ENCODE data around the gene ZNF879.

Gene ZNF879

DNA sequence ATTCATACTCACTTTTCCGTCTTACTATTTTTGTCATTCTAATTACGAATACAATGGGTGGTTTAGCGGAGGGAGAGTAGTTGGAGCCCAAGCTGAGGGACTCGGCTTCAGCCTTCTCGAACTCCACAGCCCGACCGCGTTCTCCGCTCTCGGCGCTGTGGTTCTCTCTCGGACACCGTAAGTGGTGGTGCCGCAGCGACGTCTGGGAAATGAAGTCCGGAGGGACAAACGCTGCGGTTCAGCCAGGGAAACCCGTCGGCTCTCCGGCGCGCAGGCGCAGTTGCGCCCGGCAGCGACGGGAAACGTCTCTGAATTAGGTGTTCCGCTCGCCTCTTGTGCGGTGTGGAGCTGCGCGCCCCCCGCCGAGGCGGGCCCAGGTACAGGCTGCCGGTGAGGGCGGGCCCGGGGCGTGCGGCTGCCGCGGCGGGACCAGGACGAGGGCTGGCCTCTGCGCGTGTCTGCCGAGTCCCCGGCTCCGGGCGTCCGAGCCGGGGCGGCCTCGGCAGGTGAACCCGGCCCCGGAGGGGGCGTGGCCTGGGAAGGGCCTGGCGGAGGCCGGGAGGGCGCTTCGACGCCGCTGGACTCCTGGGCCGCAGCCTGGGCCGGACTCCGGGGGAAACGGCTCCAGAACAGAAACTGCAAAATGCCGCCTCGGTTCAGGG lies at the start of gene ZNF879:
Gene ZNF879 (plus strand): TSS at position 277 of the 662 bp plus-strand sequence. CDS start 1,201 bp downstream, outside the sequence.
- Mint-ChIP-seq H3K4me3 (peak within 1 kb of the TSS; percentile 88), H3K36me3 (ENCODE audit: low read depth) (peaks cover 49% of the 10 kb centered on the region), H3K27me3 (peaks cover 2% of the 10 kb centered on the region), H3K4me1 (peaks cover 11% of the 10 kb centered on the region), H3K27ac (peak within 1 kb of the TSS; percentile 88), H3K9me3 (peaks cover 32% of the 10 kb centered on the region)
- ATAC-seq (peak; percentile 92), DNase-seq (peak; percentile 91)

DNA sequence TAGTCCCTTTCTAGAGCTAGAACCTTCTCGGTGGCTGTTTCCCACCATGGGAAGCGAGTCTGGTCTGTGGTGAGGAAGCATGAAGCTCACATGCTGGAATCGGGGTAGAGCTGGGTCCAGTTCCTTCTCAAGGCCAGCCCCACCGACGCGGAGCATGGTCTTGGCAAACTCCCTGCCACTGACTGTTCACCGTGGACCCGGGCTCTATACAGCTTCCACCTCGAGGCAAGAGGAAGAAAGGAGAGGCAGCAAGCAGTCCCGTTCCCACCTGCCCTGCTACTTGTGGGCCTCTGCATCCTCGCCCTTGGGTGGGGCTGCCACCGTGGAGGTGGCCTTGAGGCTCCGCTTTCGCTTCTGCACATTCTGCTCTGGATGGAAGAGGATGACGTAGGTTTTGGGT lies 42.2 kb upstream of the ZNF879 start:
- H3K36me3 Mint-ChIP-seq (ENCODE audit: low read depth): peaks cover 4% of the 10 kb centered on the region
- no peaks in the 10 kb centered on the region for H3K4me1 Mint-ChIP-seq
- DNase-seq (no peak), ATAC-seq (no peak)
- H3K27me3 Mint-ChIP-seq: peaks cover under 1% of the 10 kb centered on the region
- peaks cover 42% of the 10 kb centered on the region for H3K9me3 Mint-ChIP-seq
- H3K27ac Mint-ChIP-seq: no peak overlapping the region
- H3K4me3 Mint-ChIP-seq: no peak overlapping the region

DNA sequence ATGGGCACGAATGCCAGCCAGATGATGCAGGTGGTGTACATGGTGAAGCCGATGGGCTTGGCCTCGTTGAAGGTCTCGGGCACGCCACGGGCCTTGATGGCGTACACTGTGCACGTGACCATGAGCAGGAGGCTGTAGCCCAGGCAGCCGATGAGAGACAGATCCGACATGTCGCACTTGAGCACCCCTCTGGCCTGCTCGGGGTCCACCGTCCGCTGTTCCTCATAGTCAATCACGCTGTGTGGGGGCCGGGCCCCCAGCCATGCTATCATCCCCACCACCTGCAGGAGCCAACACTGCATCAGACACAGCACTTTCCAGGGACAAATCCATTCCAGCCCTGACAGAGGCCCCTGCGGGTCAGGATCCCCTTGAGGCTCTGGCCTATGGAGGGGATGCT lies 40.7 kb upstream of the ZNF879 start:
- Mint-ChIP-seq H3K4me1 (no peaks in the 10 kb centered on the region), H3K27me3 (no peaks in the 10 kb centered on the region), H3K4me3 (no peak overlapping the region), H3K27ac (no peak overlapping the region), H3K36me3 (ENCODE audit: low read depth) (peaks cover under 1% of the 10 kb centered on the region), H3K9me3 (peaks cover 39% of the 10 kb centered on the region)
- no peak for ATAC-seq
- DNase-seq: no peak

DNA sequence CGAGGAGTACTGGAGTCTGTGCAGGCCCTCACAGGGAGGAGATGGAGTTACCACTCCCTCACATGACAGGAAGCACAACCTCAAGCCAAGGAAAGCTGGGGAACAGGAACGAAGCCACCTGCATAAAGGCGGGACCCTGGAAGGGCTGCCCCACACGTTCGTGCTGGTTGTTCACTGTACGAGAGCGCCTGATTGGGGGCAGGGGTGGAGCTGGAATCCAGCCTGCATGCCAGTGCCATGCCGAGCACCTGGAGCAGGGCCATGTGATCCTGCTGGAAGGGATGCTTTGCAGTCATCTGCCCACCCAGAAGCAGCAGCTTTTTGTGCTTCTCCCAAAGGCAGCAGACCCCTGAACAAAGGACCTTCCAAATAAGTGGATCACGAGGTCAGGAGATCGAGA lies 39.9 kb upstream of the ZNF879 start:
- ATAC-seq: no peak
- Mint-ChIP-seq H3K36me3 (ENCODE audit: low read depth) (peaks cover 2% of the 10 kb centered on the region), H3K4me1 (no peaks in the 10 kb centered on the region), H3K27me3 (no peaks in the 10 kb centered on the region), H3K27ac (no peak overlapping the region), H3K9me3 (peaks cover 36% of the 10 kb centered on the region), H3K4me3 (no peak overlapping the region)
- no peak for DNase-seq

DNA sequence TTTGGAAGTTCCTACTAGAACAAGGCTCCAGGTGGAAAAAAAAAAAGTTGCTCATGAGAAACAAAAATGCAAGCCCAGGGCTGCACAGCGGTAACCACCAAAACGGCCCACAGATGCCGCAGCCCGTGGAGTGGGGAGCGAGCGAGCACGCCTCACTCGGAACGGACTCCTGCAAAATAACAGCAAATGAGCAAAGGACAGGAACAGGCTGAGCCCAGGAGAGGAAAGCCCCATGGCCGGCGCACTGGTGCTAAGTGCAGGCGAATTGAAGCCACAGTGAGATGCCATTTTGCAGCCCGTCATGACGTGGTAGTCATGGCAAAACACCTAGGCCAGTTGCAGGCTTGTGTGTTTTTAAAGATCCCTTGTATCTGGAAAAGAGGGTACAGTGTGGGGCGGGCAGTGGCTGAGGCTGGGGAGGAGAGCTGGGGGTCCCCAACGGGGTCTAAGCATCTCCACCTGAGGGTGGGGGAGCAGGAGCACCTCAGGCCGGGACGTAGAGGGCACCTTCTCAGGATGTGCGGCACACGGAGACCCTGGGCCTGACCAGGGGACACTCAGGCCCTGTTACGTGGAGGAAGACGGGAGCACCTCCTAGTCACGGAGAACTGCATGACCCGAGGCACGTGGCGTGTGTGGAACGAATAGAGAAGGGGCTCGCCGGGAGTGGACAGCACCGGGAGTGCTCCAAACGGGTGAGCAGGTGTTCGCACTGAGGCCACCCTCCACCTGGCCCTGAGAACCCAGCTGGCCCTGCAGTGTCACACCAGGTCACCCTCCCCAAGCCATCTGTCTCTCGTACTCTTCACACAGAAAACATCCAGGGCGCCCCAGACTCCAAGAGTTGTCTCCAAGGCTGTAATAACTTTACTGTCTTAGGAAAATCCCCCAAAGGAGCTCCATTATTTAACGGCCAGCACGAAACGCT lies 39.2 kb upstream of the ZNF879 start:
- DNase-seq (no peak), ATAC-seq (no peak)
- Mint-ChIP-seq H3K9me3 (peaks cover 32% of the 10 kb centered on the region), H3K4me3 (no peak overlapping the region), H3K27me3 (no peaks in the 10 kb centered on the region), H3K27ac (no peak overlapping the region), H3K36me3 (ENCODE audit: low read depth) (peaks cover 2% of the 10 kb centered on the region), H3K4me1 (no peaks in the 10 kb centered on the region)

DNA sequence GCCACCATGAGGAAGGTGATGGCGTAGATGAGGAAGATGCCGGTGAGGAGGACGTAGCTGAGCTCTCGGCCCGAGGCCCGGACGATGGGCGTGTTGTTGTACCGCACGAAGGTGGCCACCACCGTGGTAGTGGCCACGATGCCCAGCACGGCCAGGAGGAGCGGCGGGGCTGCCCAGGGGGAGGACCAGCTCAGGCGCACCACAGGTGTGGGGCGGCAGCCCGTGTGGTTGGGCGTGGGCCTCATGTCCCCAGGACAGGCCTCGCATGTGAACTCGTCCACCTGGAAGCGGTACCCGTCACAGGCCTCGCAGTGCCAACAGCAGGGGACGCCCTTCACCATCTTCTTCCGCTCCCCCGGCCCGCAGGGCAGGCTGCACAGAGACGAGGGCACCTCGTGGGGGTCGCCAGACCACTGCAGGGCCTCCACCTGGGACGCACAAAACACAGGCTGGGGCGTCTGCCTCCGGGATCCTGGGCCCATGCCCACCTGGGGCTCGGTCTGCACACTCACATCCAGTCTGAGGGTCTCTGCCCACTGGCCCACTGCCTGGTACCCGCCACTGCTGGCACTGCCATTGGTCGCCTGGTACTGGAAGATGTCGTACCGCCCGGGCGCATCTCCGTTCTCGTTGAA lies 37.2 kb upstream of the ZNF879 start:
- H3K9me3 Mint-ChIP-seq: peaks cover 25% of the 10 kb centered on the region
- peaks cover 2% of the 10 kb centered on the region for H3K36me3 Mint-ChIP-seq (ENCODE audit: low read depth)
- H3K27me3 Mint-ChIP-seq: no peaks in the 10 kb centered on the region

DNA sequence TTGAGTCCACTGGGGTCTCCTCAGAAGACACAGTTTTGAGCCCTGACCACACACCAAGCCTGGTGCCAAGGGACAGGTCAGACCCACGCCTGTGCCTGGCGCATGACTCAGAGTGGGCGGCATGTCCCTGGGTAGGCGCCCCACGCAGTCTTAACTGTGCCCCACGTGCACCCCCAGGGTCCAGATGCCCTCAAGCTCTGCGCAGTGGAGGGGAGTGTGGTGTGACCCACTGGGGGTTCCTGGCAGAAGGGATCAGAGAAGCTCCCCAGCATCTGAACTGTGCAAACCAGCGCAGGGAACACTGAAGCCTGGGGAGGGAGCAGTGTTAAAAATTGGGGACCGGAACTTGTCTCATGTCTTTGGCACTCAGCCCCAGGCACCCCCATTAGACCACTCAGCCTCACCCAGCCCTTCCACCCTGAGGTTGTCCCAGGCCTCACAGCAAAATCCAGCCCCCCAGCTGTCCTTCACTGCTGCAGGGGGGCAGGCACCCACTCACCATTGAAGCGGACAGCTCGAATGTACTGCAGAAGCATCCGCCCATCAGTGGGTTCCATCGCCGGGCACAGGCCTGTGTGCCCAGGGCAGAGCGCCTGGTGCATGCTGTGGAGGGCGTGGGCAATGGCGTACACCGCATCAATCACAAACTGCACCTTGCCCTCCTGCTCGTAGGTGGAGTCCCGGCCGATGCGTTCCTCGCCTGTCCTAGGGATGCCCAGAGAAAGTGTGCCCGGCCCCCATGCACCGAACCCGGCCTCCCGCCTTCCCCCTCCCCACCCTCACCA lies 35.0 kb upstream of the ZNF879 start:
- DNase-seq: no peak
- H3K27ac Mint-ChIP-seq: no peak overlapping the region
- no peaks in the 10 kb centered on the region for H3K4me1 Mint-ChIP-seq
- H3K27me3 Mint-ChIP-seq: peaks cover 9% of the 10 kb centered on the region
- H3K36me3 Mint-ChIP-seq (ENCODE audit: low read depth): peaks cover 2% of the 10 kb centered on the region
- no peak for ATAC-seq
- H3K9me3 Mint-ChIP-seq: peaks cover 14% of the 10 kb centered on the region
- H3K4me3 Mint-ChIP-seq: no peak overlapping the region

More for the DNA sequence above, 37.2 kb upstream of the ZNF879 start:
- ATAC-seq (no peak), DNase-seq (no peak)
- no peak overlapping the region for H3K27ac Mint-ChIP-seq
- H3K4me1 Mint-ChIP-seq: no peaks in the 10 kb centered on the region
- H3K4me3 Mint-ChIP-seq: no peak overlapping the region

DNA sequence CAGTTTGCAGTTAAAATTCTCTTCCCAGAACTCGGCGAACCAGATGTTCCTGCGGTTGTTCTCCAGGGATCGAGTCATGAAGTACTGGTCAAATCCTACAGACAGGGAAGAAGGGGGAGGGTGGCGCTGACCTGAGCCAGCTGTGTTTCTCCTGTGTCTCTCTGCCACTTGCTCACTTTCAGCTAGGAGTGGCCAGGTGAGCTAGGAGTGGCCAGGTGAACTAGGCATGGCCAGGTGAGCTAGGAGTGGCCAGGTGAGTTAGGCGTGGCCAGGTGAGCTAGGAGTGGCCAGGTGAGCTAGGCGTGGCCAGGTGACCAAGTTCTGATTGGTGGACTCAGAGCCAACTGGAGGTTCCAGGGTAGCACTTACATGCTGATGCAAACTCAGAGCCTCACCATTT lies 34.3 kb upstream of the ZNF879 start:
- ATAC-seq (no peak), DNase-seq (no peak)
- Mint-ChIP-seq H3K27ac (no peak overlapping the region), H3K4me3 (no peak overlapping the region), H3K4me1 (no peaks in the 10 kb centered on the region), H3K36me3 (ENCODE audit: low read depth) (peaks cover 2% of the 10 kb centered on the region), H3K27me3 (peaks cover 16% of the 10 kb centered on the region), H3K9me3 (peaks cover 14% of the 10 kb centered on the region)

DNA sequence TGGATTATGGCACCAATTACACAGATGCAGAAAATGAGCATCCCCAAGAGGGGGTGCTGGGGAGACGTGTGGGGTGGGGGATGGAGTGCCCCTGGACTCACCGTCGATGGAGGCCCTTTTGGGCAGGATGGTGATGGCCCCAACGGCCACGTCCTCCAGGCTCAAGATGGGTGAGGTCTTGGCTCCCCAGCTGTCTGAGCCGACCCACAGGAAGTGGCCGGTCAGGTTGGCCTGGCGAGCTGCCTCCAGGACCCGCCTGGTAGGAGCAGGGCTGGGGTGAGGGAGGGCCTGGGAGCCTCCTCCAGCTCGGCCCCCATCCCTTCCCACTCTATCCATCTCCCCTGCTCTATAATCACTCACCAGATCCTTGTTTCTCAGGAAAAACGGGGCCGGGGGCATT lies 33.1 kb upstream of the ZNF879 start:
- H3K4me3 Mint-ChIP-seq: no peak overlapping the region
- no peak for ATAC-seq
- H3K4me1 Mint-ChIP-seq: no peaks in the 10 kb centered on the region
- H3K27ac Mint-ChIP-seq: no peak overlapping the region
- H3K27me3 Mint-ChIP-seq: peaks cover 19% of the 10 kb centered on the region
- H3K9me3 Mint-ChIP-seq: peaks cover 14% of the 10 kb centered on the region
- peaks cover 2% of the 10 kb centered on the region for H3K36me3 Mint-ChIP-seq (ENCODE audit: low read depth)
- no peak for DNase-seq

DNA sequence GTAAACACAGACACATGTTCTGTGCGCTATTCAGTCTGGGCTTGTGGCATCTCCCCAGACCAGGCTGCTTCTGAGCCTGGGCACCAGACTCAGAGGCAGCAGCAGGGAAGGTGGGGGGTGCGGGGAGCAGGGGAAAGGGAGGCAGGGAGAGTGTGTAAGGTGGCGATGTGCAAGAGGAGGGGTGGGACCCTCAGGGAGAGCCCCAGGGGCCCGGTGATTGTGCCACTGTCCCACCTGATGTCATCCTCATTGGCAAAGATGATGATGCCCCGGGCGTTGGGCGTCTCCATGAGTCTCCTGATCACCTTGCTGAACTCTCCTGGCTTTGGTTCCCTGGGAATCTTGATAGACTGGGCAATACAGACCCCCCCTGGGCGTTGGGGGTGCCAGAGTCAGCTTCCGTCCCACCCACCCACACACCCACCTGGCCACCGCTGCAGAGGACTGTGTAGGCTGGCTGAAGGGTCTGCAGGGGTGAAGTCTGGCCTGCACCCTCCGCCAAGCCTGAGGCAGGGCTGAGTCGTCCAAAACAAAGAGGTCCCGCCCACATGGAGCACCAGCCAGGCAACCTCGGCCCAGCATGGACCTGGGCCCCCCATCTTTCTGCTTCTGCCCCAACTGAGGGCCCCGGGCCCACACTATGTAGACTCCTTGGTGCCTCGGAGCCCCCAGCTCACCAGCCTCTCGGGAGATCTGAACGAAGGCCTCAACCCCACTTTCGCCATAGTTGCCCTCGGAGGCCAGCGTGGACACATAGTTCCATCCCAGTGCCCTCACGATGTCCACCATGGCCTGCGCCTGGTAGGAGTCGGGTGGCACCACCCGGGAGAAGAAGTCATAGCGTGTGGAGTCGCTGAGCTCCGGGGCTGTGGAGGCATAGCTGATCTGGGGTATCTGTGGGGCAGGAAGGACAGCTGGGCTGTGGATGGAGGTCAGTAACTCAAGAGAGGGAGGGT lies 32.1 kb upstream of the ZNF879 start:
- no peak for ATAC-seq
- peaks cover 14% of the 10 kb centered on the region for H3K9me3 Mint-ChIP-seq
- no peak overlapping the region for H3K27ac Mint-ChIP-seq
- no peak for DNase-seq
- H3K27me3 Mint-ChIP-seq: peaks cover 24% of the 10 kb centered on the region
- H3K36me3 Mint-ChIP-seq (ENCODE audit: low read depth): peaks cover 2% of the 10 kb centered on the region
- no peaks in the 10 kb centered on the region for H3K4me1 Mint-ChIP-seq
- no peak overlapping the region for H3K4me3 Mint-ChIP-seq

DNA sequence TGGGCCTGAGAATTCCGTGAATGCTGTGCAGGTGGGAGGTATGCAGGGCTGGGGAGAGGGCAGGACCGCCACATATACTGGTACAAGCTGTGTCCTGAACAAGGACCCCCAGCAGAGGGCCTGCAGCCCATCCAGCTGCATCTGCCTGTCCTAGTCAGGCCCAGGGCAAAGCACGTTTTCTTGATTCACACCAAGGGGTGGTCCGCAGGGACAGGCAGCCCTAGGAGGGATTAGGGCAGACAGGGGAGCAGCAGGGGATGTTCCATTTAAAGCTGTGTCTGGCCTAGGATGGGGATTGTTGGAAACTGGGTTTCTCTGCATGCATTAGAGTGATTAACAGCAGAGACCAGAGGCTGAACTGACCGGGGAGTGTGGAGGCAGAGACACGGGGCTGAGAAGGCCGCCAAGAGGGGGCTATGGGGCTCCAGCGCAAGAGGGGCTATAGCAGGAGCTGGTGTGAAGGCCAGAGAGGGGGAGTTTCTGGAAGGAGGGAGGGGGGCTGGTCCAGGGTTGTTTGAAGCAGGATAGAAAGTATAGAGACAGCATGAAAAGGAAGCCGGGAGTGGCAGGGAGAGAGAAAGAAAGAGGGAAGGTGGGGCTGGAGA lies 31.2 kb upstream of the ZNF879 start:
- H3K4me3 Mint-ChIP-seq: no peak overlapping the region
- DNase-seq (no peak), ATAC-seq (no peak)
- peaks cover 9% of the 10 kb centered on the region for H3K9me3 Mint-ChIP-seq
- peaks cover 2% of the 10 kb centered on the region for H3K36me3 Mint-ChIP-seq (ENCODE audit: low read depth)
- no peaks in the 10 kb centered on the region for H3K4me1 Mint-ChIP-seq
- no peak overlapping the region for H3K27ac Mint-ChIP-seq
- H3K27me3 Mint-ChIP-seq: peaks cover 29% of the 10 kb centered on the region

DNA sequence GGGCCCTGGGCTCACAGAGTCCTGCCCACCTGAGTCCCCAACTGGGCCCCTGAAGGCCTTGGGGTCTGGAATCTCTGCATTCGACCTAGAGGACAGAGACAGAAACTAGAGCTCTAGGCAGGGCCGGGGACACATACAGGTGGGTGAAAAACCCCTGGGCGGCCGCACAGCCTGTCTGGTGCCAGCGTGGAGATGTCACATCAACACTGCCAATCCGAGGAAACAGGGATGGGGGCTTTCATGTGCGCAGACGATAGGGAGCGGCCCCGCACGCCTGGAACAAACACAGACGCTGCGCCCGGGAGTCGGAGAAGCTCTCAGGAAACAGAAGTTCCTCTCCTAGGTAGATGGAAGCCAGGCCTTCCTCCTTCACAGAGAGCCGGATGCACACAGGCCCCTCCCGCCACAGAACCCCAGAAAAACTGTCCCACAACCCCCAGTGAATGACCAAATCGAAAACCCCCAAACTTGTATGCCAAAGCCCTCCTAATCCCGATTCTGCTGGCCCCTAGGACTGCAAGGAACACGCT lies 30.3 kb upstream of the ZNF879 start:
- DNase-seq (no peak), ATAC-seq (no peak)
- peaks cover 4% of the 10 kb centered on the region for H3K9me3 Mint-ChIP-seq
- H3K4me3 Mint-ChIP-seq: no peak overlapping the region
- peaks cover 29% of the 10 kb centered on the region for H3K27me3 Mint-ChIP-seq
- H3K27ac Mint-ChIP-seq: no peak overlapping the region
- H3K36me3 Mint-ChIP-seq (ENCODE audit: low read depth): no peaks in the 10 kb centered on the region
- no peaks in the 10 kb centered on the region for H3K4me1 Mint-ChIP-seq

All from activated naive CD8-positive, alpha-beta T cell treated with anti-CD3 and anti-CD28 coated beads, Interleukin-2, amount 50 U/mL, for 24 hours (primary cell).